Stimulated activated CD4-positive, alpha-beta T cell treated with anti-CD3 and anti-CD28 coated beads, Interleukin-15, amount 100 ng/mL, for 48 hours (primary cell): Measurements from ENCODE around the gene RAB18.
"Not testable (repeated sequence)": the region's sequence is repeated elsewhere in the genome, so short reads cannot be mapped to it uniquely, and the experiment has no call there.

Source experiments
- DNase-seq, 2 donors: peaks; one replicate each; pipeline ENCODE4 v3.0.0-alpha.2; 2020; ENCODE audit warnings: low read depth in 2 of 2

Gene RAB18

DNA sequence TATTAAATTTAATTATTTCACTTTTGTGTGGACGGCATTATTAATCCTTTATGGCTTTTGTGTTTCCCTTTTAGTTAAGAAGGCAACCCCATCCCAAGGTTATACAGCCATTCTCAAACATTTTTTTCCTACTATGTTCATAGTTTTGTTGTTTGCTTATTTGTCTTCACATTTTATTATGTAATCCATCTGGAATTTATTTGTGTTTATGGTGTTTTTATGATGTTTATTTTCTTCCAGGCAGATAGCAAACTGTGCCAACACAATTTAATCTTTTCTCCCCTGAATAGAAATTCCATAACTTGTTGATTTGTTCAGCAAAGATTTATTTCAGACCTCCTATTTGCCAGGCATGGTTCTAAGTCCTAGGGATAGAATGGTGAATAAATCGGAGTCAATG lies 42.9 kb downstream of the RAB18 start:
- DNase-seq: no peak

- DNase-seq: no peak
These were observed 43.4 kb downstream of the RAB18 start for GRCh38 chr10:27547482-27547881.

DNA sequence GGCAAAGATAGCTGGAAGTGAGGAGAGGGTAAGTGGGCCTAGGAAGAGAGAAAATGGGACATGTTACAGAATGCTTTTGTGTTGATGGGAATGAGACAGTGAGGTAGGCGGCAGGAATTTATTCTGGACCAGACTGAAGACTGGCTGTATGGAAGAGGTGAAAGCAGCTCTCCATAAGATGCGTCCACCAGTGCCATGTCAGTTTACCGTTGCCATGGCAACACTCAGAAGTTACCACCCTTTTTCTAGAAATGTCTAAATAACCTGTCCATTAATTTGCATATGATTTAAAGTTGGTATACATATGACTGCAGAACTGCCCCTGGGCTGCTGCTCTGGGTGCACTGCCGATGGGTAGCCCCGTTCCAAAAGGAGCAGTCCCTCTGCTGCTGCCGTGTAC lies 46.7 kb downstream of the RAB18 start:
- DNase-seq: no peak

- DNase-seq: peak in 1 of 2 donors; percentile 7
These were observed 54.5 kb downstream of the RAB18 start for GRCh38 chr10:27558612-27559020.

GRCh38 chr10:27561334-27561733 lies 57.2 kb downstream of the RAB18 start:
- no peak for DNase-seq

- DNase-seq: no peak
These were observed 60.3 kb downstream of the RAB18 start for GRCh38 chr10:27564398-27564797.

GRCh38 chr10:27564880-27565279 lies 60.8 kb downstream of the RAB18 start:
- no peak for DNase-seq

DNA sequence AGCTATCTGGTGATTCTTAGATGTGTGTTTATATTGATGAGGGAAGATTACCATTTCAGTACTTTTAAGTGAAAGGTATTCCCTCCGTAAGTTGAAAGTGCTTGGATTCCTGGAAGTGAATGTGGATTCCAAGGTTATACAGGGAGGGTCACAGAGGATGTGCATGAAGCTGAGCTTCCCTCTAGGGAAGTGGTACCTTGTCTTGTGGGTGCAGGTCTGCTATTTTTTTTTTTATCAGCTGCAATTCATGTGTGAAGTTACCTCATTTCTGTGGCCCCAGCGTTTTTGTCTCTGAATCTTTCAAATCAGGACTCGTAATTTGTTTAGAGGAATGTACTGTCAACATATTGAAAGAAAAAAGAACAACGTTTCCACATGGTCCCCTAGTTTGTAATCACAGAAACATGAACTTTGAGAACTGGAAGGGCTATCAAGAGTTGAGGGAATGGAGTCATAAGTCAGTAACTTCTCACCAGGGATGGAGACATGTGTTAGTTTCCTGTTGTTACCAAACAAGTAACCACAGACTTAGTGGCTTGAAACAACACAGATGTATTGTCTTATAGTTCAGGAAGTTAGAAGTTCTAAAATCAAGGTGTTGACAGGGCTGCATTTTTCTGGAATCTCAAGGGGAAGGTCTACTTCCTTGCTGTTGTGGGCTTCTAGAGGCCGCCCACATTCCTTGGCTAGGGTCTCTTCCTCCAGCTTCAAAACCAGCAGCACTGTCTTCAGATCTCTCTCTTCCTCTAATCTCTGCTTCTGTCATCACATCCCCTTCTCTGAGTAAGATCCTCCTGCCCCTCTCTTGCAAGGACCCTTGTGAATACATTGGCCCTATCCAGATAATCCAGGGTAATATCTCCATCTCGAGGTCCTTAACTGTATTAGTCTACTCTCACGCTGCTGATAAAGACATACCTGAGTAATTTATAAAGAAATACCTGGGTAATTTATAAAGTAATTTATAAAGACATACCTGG lies 64.4 kb downstream of the RAB18 start:
- no peak for DNase-seq

- DNase-seq: no peak
These were observed 65.8 kb downstream of the RAB18 start for GRCh38 chr10:27569946-27570345.

- not testable (repeated sequence) for DNase-seq
These were observed 72.9 kb downstream of the RAB18 start for GRCh38 chr10:27577038-27577437.

- no peak for DNase-seq
These were observed 74.2 kb downstream of the RAB18 start for GRCh38 chr10:27578316-27578715.

GRCh38 chr10:27581225-27581624 lies 77.1 kb downstream of the RAB18 start:
- DNase-seq: no peak

DNA sequence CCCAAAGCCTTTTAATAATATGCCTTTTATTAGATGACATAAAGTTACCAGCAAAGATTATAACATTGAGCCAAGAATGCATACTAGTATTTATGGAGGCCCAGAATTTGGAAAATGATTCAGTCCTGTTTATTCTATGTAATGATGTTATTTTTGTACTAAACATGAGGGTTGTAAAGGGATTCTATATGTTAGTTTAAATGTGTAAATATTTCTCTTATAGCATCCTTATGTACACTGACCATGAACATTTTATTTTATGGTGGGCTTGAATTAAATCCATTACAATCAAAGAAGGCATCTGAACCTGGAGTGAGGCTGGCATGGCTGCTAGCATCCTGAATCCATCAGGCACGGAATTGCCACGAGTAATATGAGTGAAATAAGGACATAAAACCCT lies 80.2 kb downstream of the RAB18 start:
- no peak for DNase-seq
